ENCODE data around the gene EYA2. TPM values are rescaled to one million over a fixed set of nuclear protein-coding genes. Genes with fewer than 3 reads are reported as not detected.

EYA2 gene
- total and polyA plus RNA-seq, 2 experiments from 2014 or later, result 0.18 TPM; not detected in 1

DNA sequence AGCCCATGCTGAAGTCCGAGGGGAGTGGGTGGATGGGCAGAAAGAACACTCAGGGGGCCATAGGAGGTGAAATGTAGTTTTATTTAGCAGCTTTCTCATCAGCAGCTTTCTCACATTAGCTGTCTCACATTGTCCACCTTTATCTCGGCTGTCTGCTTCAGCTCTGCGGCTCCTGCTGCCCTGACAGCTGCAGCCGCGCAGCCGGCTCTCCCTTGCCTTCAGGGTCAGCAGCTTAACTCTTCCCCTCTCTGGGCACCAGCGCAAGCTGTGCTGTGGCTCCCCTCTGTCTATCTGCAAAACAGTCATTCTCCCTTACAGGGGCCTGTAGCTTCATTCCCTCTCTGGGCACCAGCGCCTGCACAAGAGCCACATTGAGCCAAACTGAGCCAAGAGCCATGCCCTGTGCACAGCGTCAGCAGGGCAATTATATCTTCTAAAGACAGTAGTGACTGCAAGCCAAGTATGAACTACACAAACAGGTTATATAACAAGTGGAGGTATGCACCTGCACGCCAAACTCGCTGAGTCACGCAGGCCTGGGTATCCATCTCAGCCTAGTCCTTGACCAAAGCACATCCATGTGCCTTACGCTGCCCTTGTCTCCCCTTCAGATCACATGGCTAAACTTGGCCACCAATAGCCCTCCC lies 198.8 kb downstream of the EYA2 start:
- no peak overlapping the region for H3K9ac ChIP-seq
- in situ Hi-C loops (cut with MboI), result no loop called here
- H2AFZ ChIP-seq, result no peak overlapping the region

GRCh38 chr20:47095690-47096089 lies 201.0 kb downstream of the EYA2 start:
- peaks cover 7% of the 10 kb centered on the region for H3K9me3 ChIP-seq (ENCODE audit: low read depth)
- H3K9me2 ChIP-seq (ENCODE audit: insufficient read depth), result no peaks in the 10 kb centered on the region
- no peaks in the 10 kb centered on the region for H3K79me2 ChIP-seq (ENCODE audit: insufficient read depth)
- in situ Hi-C loops (cut with MboI), result no loop called here
- WGBS, 2 experiments (ENCODE audit: low coverage in 1 of 2, low lambda C conversion rate in 2 of 2, missing lambda C conversion rate in 2 of 2), result 11 to 22% methylated on average over 1 of the region's 1 CpG
- no peak for DNase-seq
- H3F3A ChIP-seq (ENCODE audit: insufficient read depth), result peaks cover 7% of the 10 kb centered on the region; the same call in 1 of the 2 replicates
- peaks cover 19% of the 10 kb centered on the region for H3K27me3 ChIP-seq (replicated peaks; ENCODE audit: insufficient read depth)
- no peak overlapping the region for H3K4me3 ChIP-seq
- TF ChIP-seq EZH2phosphoT487 (IDR thresholded peaks at IDR 0.05; ENCODE audit: insufficient read depth, low read depth), result no peak
- H3K4me1 ChIP-seq (ENCODE audit: insufficient read depth), result 0 out of 2 replicates have a peak, but pooled peaks cover 11% of the 10 kb centered on the region
- no peaks in the 10 kb centered on the region for H3K36me3 ChIP-seq (ENCODE audit: low read depth)
- H3K9ac ChIP-seq, result no peak overlapping the region
- H3K27ac ChIP-seq, result no peak overlapping the region
- H4K20me1 ChIP-seq (ENCODE audit: insufficient read depth), result no peaks in the 10 kb centered on the region
- H2AFZ ChIP-seq, result no peak overlapping the region
- H3K4me2 ChIP-seq (ENCODE audit: unreplicated experiment), result no peak overlapping the region

More for the DNA sequence above, 198.8 kb downstream of the EYA2 start:
- 71 to 75% methylated on average over 13 of the region's 13 CpGs for WGBS, 2 experiments (ENCODE audit: low coverage in 1 of 2, low lambda C conversion rate in 2 of 2, missing lambda C conversion rate in 2 of 2)
- Histone ChIP-seq H3F3A (ENCODE audit: insufficient read depth) (no peaks in the 10 kb centered on the region), H3K36me3 (ENCODE audit: low read depth) (no peaks in the 10 kb centered on the region), H4K20me1 (ENCODE audit: insufficient read depth) (no peaks in the 10 kb centered on the region), H3K27ac (no peak overlapping the region), H3K9me3 (ENCODE audit: low read depth) (peaks cover 7% of the 10 kb centered on the region), H3K4me1 (ENCODE audit: insufficient read depth) (no peaks in the 10 kb centered on the region), H3K9me2 (ENCODE audit: insufficient read depth) (no peaks in the 10 kb centered on the region), H3K79me2 (ENCODE audit: insufficient read depth) (no peaks in the 10 kb centered on the region), H3K4me2 (ENCODE audit: unreplicated experiment) (no peak overlapping the region), H3K27me3 (replicated peaks; ENCODE audit: insufficient read depth) (peaks cover 19% of the 10 kb centered on the region), H3K4me3 (no peak overlapping the region)
- DNase-seq, result no peak
- TF ChIP-seq EZH2 (IDR thresholded peaks at IDR 0.05; ENCODE audit: insufficient read depth, poor library complexity, severe bottlenecking), result no peak
- no peak for TF ChIP-seq EZH2phosphoT487 (IDR thresholded peaks at IDR 0.05; ENCODE audit: insufficient read depth, low read depth)

GRCh38 chr20:47097691-47098622 lies 203.3 kb downstream of the EYA2 start:
- Histone ChIP-seq H3K36me3 (ENCODE audit: low read depth) (no peaks in the 10 kb centered on the region), H3K9ac (no peak overlapping the region), H4K20me1 (ENCODE audit: insufficient read depth) (no peaks in the 10 kb centered on the region), H3K4me1 (ENCODE audit: insufficient read depth) (0 out of 2 replicates have a peak, but pooled peaks cover 11% of the 10 kb centered on the region), H3K9me3 (ENCODE audit: low read depth) (peaks cover 7% of the 10 kb centered on the region), H3K27ac (no peak overlapping the region), H3K9me2 (ENCODE audit: insufficient read depth) (no peaks in the 10 kb centered on the region), H3K4me3 (no peak overlapping the region), H2AFZ (no peak overlapping the region), H3K27me3 (replicated peaks; ENCODE audit: insufficient read depth) (peaks cover 19% of the 10 kb centered on the region), H3F3A (ENCODE audit: insufficient read depth) (peaks cover 7% of the 10 kb centered on the region; the same call in 1 of the 2 replicates), H3K4me2 (ENCODE audit: unreplicated experiment) (no peak overlapping the region), H3K79me2 (ENCODE audit: insufficient read depth) (no peaks in the 10 kb centered on the region)
- DNase-seq, result no peak
- no peak for TF ChIP-seq EZH2phosphoT487 (IDR thresholded peaks at IDR 0.05; ENCODE audit: insufficient read depth, low read depth)
- no peak for TF ChIP-seq EZH2 (IDR thresholded peaks at IDR 0.05; ENCODE audit: insufficient read depth, poor library complexity, severe bottlenecking)
- WGBS, 2 experiments (ENCODE audit: low coverage in 1 of 2, low lambda C conversion rate in 2 of 2, missing lambda C conversion rate in 2 of 2), result 27 to 35% methylated on average over 13 of the region's 13 CpGs
- in situ Hi-C loops (cut with MboI), result no loop called here

DNA sequence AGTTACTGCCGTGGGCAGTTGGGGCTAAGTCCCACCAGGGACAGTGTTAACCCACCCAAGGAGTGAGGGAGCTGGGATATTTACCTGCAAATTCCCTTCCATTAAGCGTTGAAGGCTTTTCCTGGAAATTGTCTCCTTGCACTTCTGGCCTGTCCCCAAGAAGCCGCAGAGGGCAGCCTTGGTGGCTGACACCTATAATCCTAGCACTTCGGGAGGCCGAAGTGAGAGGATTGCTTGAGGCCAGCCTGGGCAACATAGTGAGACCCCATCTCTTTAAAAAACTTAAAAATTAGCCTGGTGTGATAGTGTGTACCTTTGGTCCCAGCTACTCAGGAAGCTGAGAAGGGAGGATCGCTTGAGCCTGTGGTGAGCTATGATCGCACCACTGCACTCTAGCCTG lies 204.4 kb downstream of the EYA2 start:
- no peaks in the 10 kb centered on the region for H3K9me2 ChIP-seq (ENCODE audit: insufficient read depth)
- peaks cover 19% of the 10 kb centered on the region for H3K27me3 ChIP-seq (replicated peaks; ENCODE audit: insufficient read depth)
- H3K4me2 ChIP-seq (ENCODE audit: unreplicated experiment), result no peak overlapping the region
- no peak overlapping the region for H3K27ac ChIP-seq
- WGBS, 2 experiments (ENCODE audit: low coverage in 1 of 2, low lambda C conversion rate in 2 of 2, missing lambda C conversion rate in 2 of 2), result 76 to 81% methylated on average over 7 of the region's 7 CpGs
- no peaks in the 10 kb centered on the region for H4K20me1 ChIP-seq (ENCODE audit: insufficient read depth)
- peaks cover 7% of the 10 kb centered on the region; the same call in 1 of the 2 replicates for H3F3A ChIP-seq (ENCODE audit: insufficient read depth)
- TF ChIP-seq EZH2 (IDR thresholded peaks at IDR 0.05; ENCODE audit: insufficient read depth, poor library complexity, severe bottlenecking), result no peak
- no peak for TF ChIP-seq EZH2phosphoT487 (IDR thresholded peaks at IDR 0.05; ENCODE audit: insufficient read depth, low read depth)
- DNase-seq, result no peak
- no peak overlapping the region for H3K4me3 ChIP-seq
- no peaks in the 10 kb centered on the region for H3K36me3 ChIP-seq (ENCODE audit: low read depth)
- H2AFZ ChIP-seq, result no peak overlapping the region
- no peak overlapping the region for H3K9ac ChIP-seq
- H3K4me1 ChIP-seq (ENCODE audit: insufficient read depth), result 0 out of 2 replicates have a peak, but pooled peaks cover 11% of the 10 kb centered on the region
- H3K79me2 ChIP-seq (ENCODE audit: insufficient read depth), result no peaks in the 10 kb centered on the region
- in situ Hi-C loops (cut with MboI), result no loop called here
- H3K9me3 ChIP-seq (ENCODE audit: low read depth), result peaks cover 7% of the 10 kb centered on the region

Data from GM23248 (cell line).